ENCODE results near the gene CEP170. TPM values are rescaled to one million over a fixed set of nuclear protein-coding genes. Genes with fewer than 3 reads are reported as not detected.
"Not testable (repeated sequence)": the region's sequence is repeated elsewhere in the genome, so short reads cannot be mapped to it uniquely, and the experiment has no call there.

Gene CEP170
- total RNA-seq, 1 experiment from 2014 or later: 97.7 TPM

DNA sequence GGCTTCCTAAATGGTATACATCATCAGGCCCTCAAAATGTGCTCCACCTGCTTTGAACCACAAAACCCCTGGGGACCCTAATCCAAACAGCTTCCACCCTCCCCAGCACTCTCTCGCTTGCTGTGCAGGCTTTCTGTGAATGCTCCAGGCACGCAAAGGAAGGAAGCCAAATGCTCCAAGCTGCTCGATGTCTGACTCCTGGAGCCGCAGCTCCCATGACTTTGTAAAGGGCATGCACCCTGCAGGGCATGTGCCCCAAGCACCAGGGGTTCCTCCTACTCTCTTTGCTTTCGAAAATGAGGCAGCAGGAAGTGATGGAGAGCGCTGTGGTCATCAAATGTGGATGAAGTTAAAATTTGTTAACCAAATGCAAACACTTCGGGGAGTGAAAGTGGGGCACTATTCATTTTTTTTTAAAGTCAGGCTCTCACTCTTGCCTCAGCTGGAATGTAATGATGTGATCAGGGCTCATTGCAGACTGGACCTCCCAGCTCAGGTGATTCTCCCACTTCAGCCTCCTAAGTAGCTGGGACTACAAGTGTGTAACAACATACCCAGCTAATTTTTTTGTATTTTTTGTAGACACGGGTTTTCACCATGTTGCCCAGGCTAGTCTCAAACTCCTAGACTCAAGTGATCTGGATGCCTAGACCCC lies 140.9 kb downstream of the CEP170 start:
- H3K27ac ChIP-seq (ENCODE audit: insufficient read length, low read depth, low read length): not testable (repeated sequence)
- peaks cover 8 to 25% of the 10 kb centered on the region in 2 experiments for H3K4me1 Mint-ChIP-seq

DNA sequence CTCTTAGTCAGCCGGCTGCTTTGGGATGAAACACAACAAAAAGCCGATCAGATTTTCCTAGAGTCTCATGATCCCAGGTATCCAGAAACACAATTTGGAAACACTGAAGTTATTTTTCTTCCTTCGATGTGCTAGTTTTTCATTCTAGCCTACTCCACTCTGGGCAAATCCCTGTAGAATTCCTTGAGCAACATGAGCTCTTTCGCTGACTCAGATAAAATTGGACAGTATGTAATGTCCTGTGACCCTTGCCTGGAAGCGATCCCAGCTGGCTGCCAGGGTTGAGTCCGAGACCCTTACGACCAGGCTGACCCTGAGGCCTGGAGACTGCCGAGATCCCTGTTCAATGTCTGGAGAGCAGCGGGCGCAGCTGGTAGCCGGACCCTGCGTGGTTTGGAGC lies 147.9 kb downstream of the CEP170 start:
- H3K4me1 ChIP-seq (ENCODE audit: insufficient read depth, low read length); H2BK5ac ChIP-seq (ENCODE audit: insufficient read length, low read length); H2BK20ac ChIP-seq (ENCODE audit: low read depth, low read length, poor library complexity, severe bottlenecking); H3K18ac ChIP-seq (ENCODE audit: insufficient read length, low read depth, low read length); H3K79me1 ChIP-seq (ENCODE audit: insufficient read depth, low read depth, low read length, poor library complexity, severe bottlenecking); H3K4ac ChIP-seq (ENCODE audit: low read depth, low read length); H4K91ac ChIP-seq (ENCODE audit: insufficient read length, low read depth, low read length); H4K8ac ChIP-seq (replicated peaks; ENCODE audit: insufficient read length, low read depth, low read length); H3K23ac ChIP-seq (ENCODE audit: insufficient read length, low read depth, low read length); DNase-seq; H2BK15ac ChIP-seq (ENCODE audit: low read depth, low read length); H3K14ac ChIP-seq (ENCODE audit: insufficient read depth, low read length); H3K4me2 ChIP-seq (ENCODE audit: insufficient read depth, insufficient read length, low read length); H2BK12ac ChIP-seq (ENCODE audit: insufficient read length, low read depth, low read length); H3K27me3 Mint-ChIP-seq (ENCODE audit: low read depth); H3T11ph ChIP-seq (ENCODE audit: low read length); H2BK120ac ChIP-seq (ENCODE audit: low read depth, low read length, poor library complexity, severe bottlenecking); H3K27me3 ChIP-seq (ENCODE audit: insufficient read depth, low read length); H2AK5ac ChIP-seq (ENCODE audit: insufficient read length, low read length); H3K4me3 Mint-ChIP-seq; H4K5ac ChIP-seq (ENCODE audit: insufficient read length, low read depth, low read length); H2AFZ ChIP-seq (ENCODE audit: low read length); H3K9me3 ChIP-seq (ENCODE audit: control insufficient read depth, low read depth, low read length); H3K9ac ChIP-seq (ENCODE audit: extremely low read depth, insufficient read length, low read length); H3K23me2 ChIP-seq (ENCODE audit: insufficient read length, low read depth, low read length, poor library complexity, severe bottlenecking); H3K27ac ChIP-seq (ENCODE audit: insufficient read length, low read depth, low read length); H4K20me1 ChIP-seq (ENCODE audit: control insufficient read depth, insufficient read depth, insufficient read length); H3K9me3 Mint-ChIP-seq; H3K79me2 ChIP-seq (ENCODE audit: insufficient read depth, low read length); H3K56ac ChIP-seq (ENCODE audit: insufficient read length, low read depth, low read length): not testable (repeated sequence)
- Mint-ChIP-seq H3K4me1 (peaks cover 11 to 13% of the 10 kb centered on the region in 2 experiments), H3K27ac (peak overlapping the region in 1 of 3 experiments; percentile 88; a peak in 2 of 7 replicates), H3K36me3 (ENCODE audit: insufficient read depth in 1 of 3, low read depth in 3 of 3) (peaks cover 0 to 14% (median 3%) of the 10 kb centered on the region in 3 experiments; a peak in 5 of 7 replicates)
- WGBS (ENCODE audit: extremely low coverage, insufficient read length, low lambda C conversion rate): no CpG with 5 or more reads among the region's 12 CpGs

More for the DNA sequence above, 140.9 kb downstream of the CEP170 start:
- H4K20me1 ChIP-seq (ENCODE audit: control insufficient read depth, insufficient read depth, insufficient read length); H3K9ac ChIP-seq (ENCODE audit: extremely low read depth, insufficient read length, low read length); H3K79me2 ChIP-seq (ENCODE audit: insufficient read depth, low read length); H2BK12ac ChIP-seq (ENCODE audit: insufficient read length, low read depth, low read length); H3K4ac ChIP-seq (ENCODE audit: low read depth, low read length); H2BK5ac ChIP-seq (ENCODE audit: insufficient read length, low read length); H2BK120ac ChIP-seq (ENCODE audit: low read depth, low read length, poor library complexity, severe bottlenecking); H4K5ac ChIP-seq (ENCODE audit: insufficient read length, low read depth, low read length); H4K8ac ChIP-seq (replicated peaks; ENCODE audit: insufficient read length, low read depth, low read length); H2AK5ac ChIP-seq (ENCODE audit: insufficient read length, low read length); H2AFZ ChIP-seq (ENCODE audit: low read length); H3K9me3 Mint-ChIP-seq; H3K27me3 Mint-ChIP-seq (ENCODE audit: low read depth); H4K91ac ChIP-seq (ENCODE audit: insufficient read length, low read depth, low read length); H3K23me2 ChIP-seq (ENCODE audit: insufficient read length, low read depth, low read length, poor library complexity, severe bottlenecking); H3K23ac ChIP-seq (ENCODE audit: insufficient read length, low read depth, low read length); H2BK15ac ChIP-seq (ENCODE audit: low read depth, low read length); H3K79me1 ChIP-seq (ENCODE audit: insufficient read depth, low read depth, low read length, poor library complexity, severe bottlenecking); H3K14ac ChIP-seq (ENCODE audit: insufficient read depth, low read length); H3K9me3 ChIP-seq (ENCODE audit: control insufficient read depth, low read depth, low read length); H3K18ac ChIP-seq (ENCODE audit: insufficient read length, low read depth, low read length); H3T11ph ChIP-seq (ENCODE audit: low read length); H3K56ac ChIP-seq (ENCODE audit: insufficient read length, low read depth, low read length); H3K4me2 ChIP-seq (ENCODE audit: insufficient read depth, insufficient read length, low read length); H3K27me3 ChIP-seq (ENCODE audit: insufficient read depth, low read length); H2BK20ac ChIP-seq (ENCODE audit: low read depth, low read length, poor library complexity, severe bottlenecking); H3K4me1 ChIP-seq (ENCODE audit: insufficient read depth, low read length); H3K36me3 Mint-ChIP-seq (ENCODE audit: insufficient read depth in 1 of 3, low read depth in 3 of 3): not testable (repeated sequence)
- no CpG with 5 or more reads among the region's 8 CpGs for WGBS (ENCODE audit: extremely low coverage, insufficient read length, low lambda C conversion rate)
- Mint-ChIP-seq H3K27ac (peak overlapping the region; percentile 74 to 90 (median 90); a peak in 5 of 7 replicates), H3K4me3 (peak overlapping the region; percentile 12 to 47; a peak in 3 of 5 replicates)
- DNase-seq: peak; percentile 73
